ENCODE results near the gene ORC4. TPM values are rescaled to one million over a fixed set of nuclear protein-coding genes. Genes with fewer than 3 reads are reported as not detected.

ORC4 gene
- total RNA-seq, 1 experiment from 2014 or later, result 72.9 TPM

DNA sequence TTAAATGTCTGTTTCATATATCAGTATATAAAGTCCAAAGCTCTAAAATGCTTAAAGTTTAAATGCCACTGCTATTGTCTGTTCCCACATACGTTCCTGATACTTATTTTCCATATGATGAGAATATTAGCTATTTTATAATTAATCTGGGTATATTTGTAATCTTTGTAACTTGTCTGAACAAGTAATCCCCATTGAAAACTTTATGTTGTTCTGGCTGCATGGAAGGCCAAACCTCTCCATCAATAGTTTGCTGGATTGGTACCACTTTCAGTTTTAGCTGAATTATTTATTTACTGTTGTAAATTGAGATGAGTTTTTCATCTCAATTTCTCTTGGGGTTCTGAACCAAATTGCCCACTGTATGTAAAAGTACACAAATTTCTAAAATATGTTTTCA lies 1.8 kb upstream of the ORC4 start:
- Histone ChIP-seq H2BK120ac (ENCODE audit: low read depth, low read length, poor library complexity, severe bottlenecking) (no peak overlapping the region), H3K4me1 (ENCODE audit: insufficient read depth, low read length) (no peaks in the 10 kb centered on the region), H3K4ac (ENCODE audit: low read depth, low read length) (no peak overlapping the region), H3K23me2 (ENCODE audit: insufficient read length, low read depth, low read length, poor library complexity, severe bottlenecking) (peaks cover 12% of the 10 kb centered on the region), H3K79me1 (ENCODE audit: insufficient read depth, low read depth, low read length, poor library complexity, severe bottlenecking) (peaks cover 3% of the 10 kb centered on the region), H2AFZ (ENCODE audit: low read length) (no peak overlapping the region), H2AK5ac (ENCODE audit: insufficient read length, low read length) (no peak overlapping the region), H3K4me2 (ENCODE audit: insufficient read depth, insufficient read length, low read length) (peak overlapping the region; percentile 81), H3K14ac (ENCODE audit: insufficient read depth, low read length) (no peak overlapping the region), H3K27ac (ENCODE audit: insufficient read length, low read depth, low read length) (no peak overlapping the region), H2BK5ac (ENCODE audit: insufficient read length, low read length) (no peak overlapping the region), H2BK20ac (ENCODE audit: low read depth, low read length, poor library complexity, severe bottlenecking) (no peak overlapping the region), H4K20me1 (ENCODE audit: control insufficient read depth, insufficient read depth, insufficient read length) (no peaks in the 10 kb centered on the region), H2BK15ac (ENCODE audit: low read depth, low read length) (no peak overlapping the region), H3K79me2 (ENCODE audit: insufficient read depth, low read length) (peaks cover 36% of the 10 kb centered on the region; the same call in 1 of the 2 replicates), H4K8ac (replicated peaks; ENCODE audit: insufficient read length, low read depth, low read length) (no peak overlapping the region), H3K27me3 (ENCODE audit: insufficient read depth, low read length) (no peaks in the 10 kb centered on the region), H3K9me3 (ENCODE audit: control insufficient read depth, low read depth, low read length) (no peaks in the 10 kb centered on the region), H2BK12ac (ENCODE audit: insufficient read length, low read depth, low read length) (no peak overlapping the region), H3T11ph (ENCODE audit: low read length) (no peak overlapping the region), H3K23ac (ENCODE audit: insufficient read length, low read depth, low read length) (no peak overlapping the region), H4K5ac (ENCODE audit: insufficient read length, low read depth, low read length) (no peak overlapping the region), H3K56ac (ENCODE audit: insufficient read length, low read depth, low read length) (no peak overlapping the region), H3K18ac (ENCODE audit: insufficient read length, low read depth, low read length) (no peak overlapping the region), H4K91ac (ENCODE audit: insufficient read length, low read depth, low read length) (no peak overlapping the region), H3K9ac (ENCODE audit: extremely low read depth, insufficient read length, low read length) (no peak overlapping the region)
- Mint-ChIP-seq H3K9me3 (no peaks in the 10 kb centered on the region), H3K4me3 (peak overlapping the region; percentile 98 to 100), H3K27me3 (ENCODE audit: low read depth) (no peaks in the 10 kb centered on the region), H3K27ac (no peak overlapping the region; a peak in 3 of 7 replicates), H3K4me1 (peaks cover 27 to 34% of the 10 kb centered on the region in 2 experiments), H3K36me3 (ENCODE audit: insufficient read depth in 1 of 3, low read depth in 3 of 3) (no peaks in the 10 kb centered on the region)
- no peak for DNase-seq
- WGBS (ENCODE audit: extremely low coverage, insufficient read length, low lambda C conversion rate), result no CpG with 5 or more reads among the region's 1 CpG
- TF ChIP-seq CTCF (conservative IDR thresholded peaks at IDR 0.05), result no peak
